ENCODE measurements around the gene MED7.
A peak's percentile ranks its signal among the peaks of the same experiment; 100 is the strongest.

MED7 gene

DNA sequence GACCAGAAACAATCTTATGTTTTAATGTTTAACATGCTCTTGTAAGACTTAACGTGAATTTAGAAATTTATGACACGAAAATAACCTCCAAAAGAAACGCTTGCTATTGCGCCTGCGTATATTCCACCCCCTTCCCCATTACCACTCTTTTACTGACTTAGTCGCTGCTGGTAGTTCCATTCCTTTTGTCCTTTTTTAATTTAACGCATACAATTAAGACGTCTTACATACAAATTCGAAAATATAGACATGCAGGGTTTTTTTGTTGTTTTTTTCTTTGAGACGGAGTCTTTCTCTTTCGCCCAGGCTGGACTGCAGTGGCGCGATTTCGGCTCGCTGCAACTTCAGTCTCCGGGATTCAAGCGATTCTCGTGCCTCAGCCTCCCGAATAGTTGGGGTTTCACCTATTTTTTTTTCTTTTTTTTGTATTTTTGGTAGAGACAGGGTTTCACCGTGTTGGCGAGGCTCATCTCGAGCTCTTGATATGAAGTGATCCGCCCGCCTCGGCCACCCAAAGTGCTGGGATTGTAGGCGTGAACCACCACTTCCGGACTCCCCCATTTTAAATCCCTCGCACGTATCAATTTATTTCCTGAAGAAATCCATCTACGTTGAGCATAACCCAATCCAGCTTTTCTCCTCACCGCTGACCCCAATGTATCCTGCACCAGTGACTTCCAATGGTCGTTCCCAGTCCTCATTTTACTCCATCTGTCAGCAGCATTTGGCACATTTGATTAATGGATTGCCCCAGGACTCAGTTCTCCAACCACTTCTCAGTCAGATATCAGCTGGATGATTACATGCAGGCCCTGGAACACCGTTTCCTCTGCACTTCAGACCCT, 684 bp upstream of the MED7 start:
- TF ChIP-seq, protein P1, sequence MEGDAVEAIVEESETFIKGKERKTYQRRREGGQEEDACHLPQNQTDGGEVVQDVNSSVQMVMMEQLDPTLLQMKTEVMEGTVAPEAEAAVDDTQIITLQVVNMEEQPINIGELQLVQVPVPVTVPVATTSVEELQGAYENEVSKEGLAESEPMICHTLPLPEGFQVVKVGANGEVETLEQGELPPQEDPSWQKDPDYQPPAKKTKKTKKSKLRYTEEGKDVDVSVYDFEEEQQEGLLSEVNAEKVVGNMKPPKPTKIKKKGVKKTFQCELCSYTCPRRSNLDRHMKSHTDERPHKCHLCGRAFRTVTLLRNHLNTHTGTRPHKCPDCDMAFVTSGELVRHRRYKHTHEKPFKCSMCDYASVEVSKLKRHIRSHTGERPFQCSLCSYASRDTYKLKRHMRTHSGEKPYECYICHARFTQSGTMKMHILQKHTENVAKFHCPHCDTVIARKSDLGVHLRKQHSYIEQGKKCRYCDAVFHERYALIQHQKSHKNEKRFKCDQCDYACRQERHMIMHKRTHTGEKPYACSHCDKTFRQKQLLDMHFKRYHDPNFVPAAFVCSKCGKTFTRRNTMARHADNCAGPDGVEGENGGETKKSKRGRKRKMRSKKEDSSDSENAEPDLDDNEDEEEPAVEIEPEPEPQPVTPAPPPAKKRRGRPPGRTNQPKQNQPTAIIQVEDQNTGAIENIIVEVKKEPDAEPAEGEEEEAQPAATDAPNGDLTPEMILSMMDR (IDR thresholded peaks at IDR 0.05; ENCODE audit: low read depth, low read length), result no peak
- peak; percentile 28 for DNase-seq (ENCODE audit: extremely low read depth, low read depth)

- TF ChIP-seq, protein P1 (IDR thresholded peaks at IDR 0.05; ENCODE audit: low read depth, low read length), result no peak
- no peak for DNase-seq (ENCODE audit: extremely low read depth, low read depth)
These were observed 5.0 kb downstream of the MED7 start for GRCh38 chr5:157137691-157138090.

GRCh38 chr5:157132281-157132612, 10.4 kb downstream of the MED7 start:
- TF ChIP-seq, protein P1 (IDR thresholded peaks at IDR 0.05; ENCODE audit: low read depth, low read length), result no peak
- DNase-seq (ENCODE audit: extremely low read depth, low read depth), result no peak

DNA sequence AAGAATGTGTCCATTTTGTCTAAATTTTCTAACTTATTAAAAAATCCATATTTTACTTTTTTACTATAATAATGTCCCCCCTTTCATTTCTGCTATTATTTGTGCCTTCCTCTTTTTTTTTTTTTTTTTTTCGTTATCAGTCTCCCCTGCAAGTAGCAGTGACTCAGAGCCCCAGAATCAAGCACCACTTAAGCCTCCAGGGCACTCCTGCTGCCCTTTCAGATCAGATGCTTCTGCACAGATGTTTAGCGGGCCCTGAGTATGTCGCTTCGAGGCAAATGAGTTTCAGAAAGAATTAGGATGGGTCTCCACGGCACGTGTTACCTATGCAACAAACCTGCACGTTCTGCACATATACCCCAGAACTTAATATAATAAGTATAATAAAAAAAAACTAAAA, 11.7 kb downstream of the MED7 start:
- TF ChIP-seq, protein P1 (IDR thresholded peaks at IDR 0.05; ENCODE audit: low read depth, low read length), result no peak
- no peak for DNase-seq (ENCODE audit: extremely low read depth, low read depth)

GRCh38 chr5:157121709-157122108, 21.0 kb downstream of the MED7 start:
- TF ChIP-seq, protein P1 (IDR thresholded peaks at IDR 0.05; ENCODE audit: low read depth, low read length), result no peak
- no peak for DNase-seq (ENCODE audit: extremely low read depth, low read depth)

DNA sequence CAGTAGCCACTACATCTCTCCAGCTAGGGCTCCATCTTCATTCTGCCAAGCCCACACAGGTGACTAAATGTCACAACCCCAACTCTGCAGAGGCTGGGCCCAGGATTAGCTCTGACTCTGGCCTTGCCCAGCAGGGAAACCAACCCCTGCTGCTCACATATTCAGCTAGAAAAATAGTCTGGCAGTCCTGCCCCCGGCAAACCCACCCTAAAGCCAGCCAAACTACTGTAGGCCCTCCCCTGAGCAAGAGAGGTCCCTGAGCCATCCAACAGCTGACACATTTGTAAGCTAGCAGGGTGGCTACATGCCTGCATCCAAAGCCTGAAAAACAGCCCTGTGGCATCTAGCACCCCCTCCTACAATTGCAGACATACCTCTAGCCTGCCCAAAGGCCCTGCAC, 22.6 kb downstream of the MED7 start:
- TF ChIP-seq, protein P1 (IDR thresholded peaks at IDR 0.05; ENCODE audit: low read depth, low read length), result no peak
- no peak for DNase-seq (ENCODE audit: extremely low read depth, low read depth)

DNA sequence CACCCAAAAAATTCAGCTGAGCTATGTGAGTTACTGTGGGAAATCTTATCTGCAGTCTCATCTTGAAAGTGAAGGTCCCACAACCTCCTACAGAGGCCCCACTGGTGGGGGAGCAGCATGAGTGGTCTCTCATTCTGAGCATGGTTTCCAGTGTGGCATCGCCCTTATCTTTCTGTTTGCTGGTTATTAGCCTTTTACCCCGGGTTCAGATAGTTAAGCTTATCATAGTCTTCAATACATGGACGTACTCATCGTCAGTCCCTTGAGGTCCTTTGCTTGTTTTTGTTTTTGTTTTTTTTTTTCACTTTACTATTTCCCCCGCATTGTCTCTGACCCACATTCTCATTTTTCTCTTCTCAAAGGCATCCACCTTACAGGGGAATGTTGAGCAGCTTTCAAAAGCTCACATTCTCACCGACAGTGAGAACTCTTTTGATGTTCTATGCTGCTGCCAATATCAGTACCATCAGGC, 26.1 kb downstream of the MED7 start:
- TF ChIP-seq, protein P1 (IDR thresholded peaks at IDR 0.05; ENCODE audit: low read depth, low read length), result no peak
- no peak for DNase-seq (ENCODE audit: extremely low read depth, low read depth)

All from AG09319 (cell line).